Skeletal muscle cell (primary cell): ENCODE results near the gene PIP5KL1.

Experiments
- DNase-seq: peaks from one replicate; pipeline ENCODE4 v3.0.0-alpha.2; 2010; ENCODE audit warnings: low read depth
- H3K4me3 ChIP-seq: 2 replicates; pipeline ENCODE4 v1.5.1; 2011; ENCODE audit warnings: low read depth, mild to moderate bottlenecking, control low read depth, low read length, moderate library complexity

PIP5KL1 gene

GRCh38 chr9:127937388-127938297 is 7.1 kb upstream of the PIP5KL1 start, which contains the start of gene DPM2:
Gene DPM2, minus strand, starts transcription at chr9:127937854. Its CDS starts 34 bp downstream, at chr9:127937820.
- peak within 1 kb of the TSS; percentile 86 for H3K4me3 ChIP-seq
- no peak for DNase-seq

GRCh38 chr9:127937056-127937387 is 6.4 kb upstream of the PIP5KL1 start:
- no peak for DNase-seq
- H3K4me3 ChIP-seq: peak overlapping the region; percentile 86

DNA sequence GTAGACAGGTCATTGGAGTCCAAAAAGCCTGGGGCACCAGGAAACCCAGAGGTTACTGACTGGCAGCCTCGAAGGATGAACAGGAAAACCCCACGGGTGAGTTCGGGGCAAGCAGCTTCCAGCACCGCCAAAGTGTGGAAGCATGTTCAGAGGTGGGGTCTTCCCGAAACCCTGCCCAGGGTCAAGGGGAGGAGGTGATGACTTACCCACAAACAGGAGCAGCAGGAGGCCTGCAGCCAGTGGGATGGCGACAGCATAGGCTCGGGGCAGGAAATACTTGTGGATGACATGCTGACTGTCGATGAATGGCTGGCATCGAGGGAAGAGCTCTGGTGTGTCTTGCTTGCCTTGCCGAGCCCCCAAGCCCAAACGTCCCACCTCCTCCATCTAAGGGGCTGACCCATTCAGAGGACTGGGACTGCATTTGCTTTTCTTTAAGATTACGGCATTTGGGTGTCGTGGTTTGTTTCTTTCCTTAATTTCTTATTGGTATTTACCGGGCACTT is 5.8 kb upstream of the PIP5KL1 start:
- peak overlapping the region; percentile 86 for H3K4me3 ChIP-seq
- DNase-seq: no peak

DNA sequence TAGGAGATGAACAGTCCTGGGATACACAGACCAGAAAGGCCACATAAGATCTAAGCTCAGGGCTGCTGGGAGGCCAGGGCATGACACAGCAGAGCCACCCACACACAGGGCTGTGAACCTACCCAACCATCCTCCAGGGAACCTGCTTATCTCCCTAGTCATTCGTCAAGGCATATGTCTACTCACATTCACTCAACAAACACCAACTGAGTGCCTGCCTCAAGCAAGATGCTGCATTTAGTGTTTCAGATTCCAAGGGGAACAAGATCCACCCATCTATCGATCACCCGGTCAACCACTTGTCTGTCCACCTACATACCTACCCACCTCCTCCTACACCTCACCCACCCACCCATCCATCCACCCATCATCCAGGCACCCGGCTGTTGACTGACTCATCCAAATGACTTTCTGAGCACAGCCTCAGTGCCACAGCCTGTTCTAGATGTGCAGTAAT is 5.2 kb upstream of the PIP5KL1 start:
- H3K4me3 ChIP-seq: no peak overlapping the region
- DNase-seq: no peak

DNA sequence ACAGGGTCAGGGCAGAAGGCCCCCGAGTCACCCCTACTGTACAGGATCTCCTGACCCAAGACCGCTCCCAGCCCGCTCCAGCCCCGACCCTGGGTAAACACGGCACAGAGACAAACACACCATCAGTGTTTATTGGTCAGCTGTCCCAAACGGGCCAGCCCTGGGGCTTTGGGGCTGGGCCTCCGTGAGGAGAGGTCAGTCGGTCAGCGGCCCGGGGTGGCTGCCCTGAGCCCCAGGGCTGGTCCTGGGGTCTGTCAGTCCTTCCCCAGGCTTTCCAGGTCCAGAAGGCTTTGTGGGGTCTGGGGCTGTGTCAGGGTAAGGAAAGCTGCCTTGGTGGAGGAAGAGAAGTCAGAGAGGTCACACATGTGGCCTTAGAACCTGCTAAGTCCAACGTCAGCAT is 4.4 kb upstream of the PIP5KL1 start:
- no peak overlapping the region for H3K4me3 ChIP-seq
- no peak for DNase-seq

- no peak for DNase-seq
- H3K4me3 ChIP-seq: no peak overlapping the region
Observed at GRCh38 chr9:127934248-127934647, 3.7 kb upstream of the PIP5KL1 start.

- peak overlapping the region; percentile 56 for H3K4me3 ChIP-seq
- peak; percentile 74 for DNase-seq
Observed at GRCh38 chr9:127931092-127931881, 710 bp upstream of the PIP5KL1 start.

- no peak overlapping the region for H3K4me3 ChIP-seq
- no peak for DNase-seq
Observed at GRCh38 chr9:127929625-127929979, 975 bp downstream of the PIP5KL1 start.

- H3K4me3 ChIP-seq: no peak overlapping the region
- no peak for DNase-seq
Observed at GRCh38 chr9:127928676-127929624, 1.6 kb downstream of the PIP5KL1 start.

DNA sequence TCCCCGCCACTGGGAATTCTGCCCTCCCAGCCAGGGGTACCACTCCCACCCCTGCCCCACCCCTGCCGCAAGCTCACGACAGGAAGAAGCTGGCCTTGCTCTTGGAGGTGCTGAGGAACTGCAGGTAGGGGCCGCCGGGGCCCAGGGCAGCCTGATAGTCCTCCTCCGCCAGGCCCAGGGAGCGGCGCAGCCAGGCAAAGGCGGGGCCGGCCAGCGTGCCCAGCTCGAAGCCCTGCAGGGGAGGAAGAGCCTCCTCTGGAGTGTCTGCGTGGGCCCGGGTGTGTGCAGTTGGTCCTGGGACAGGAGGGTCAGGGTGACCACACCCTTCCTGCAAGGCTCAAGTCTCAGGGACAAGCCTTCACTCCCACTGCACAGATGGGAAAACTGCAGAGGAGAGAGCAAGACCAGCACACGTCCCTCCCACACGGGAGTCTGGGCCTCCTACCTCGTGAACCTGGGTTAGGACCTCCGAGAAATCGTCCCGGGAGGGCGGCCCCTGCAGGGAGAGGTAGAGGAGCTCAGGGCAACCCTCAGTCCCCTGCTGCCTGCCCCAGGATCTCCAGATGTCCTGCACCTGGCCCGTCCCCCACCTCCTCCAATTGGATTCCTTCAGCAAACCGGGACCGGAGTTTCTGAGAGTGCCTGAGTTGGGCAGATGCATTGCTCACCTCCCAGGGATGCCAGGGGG is 2.4 kb downstream of the PIP5KL1 start:
- no peak for DNase-seq
- no peak overlapping the region for H3K4me3 ChIP-seq

DNA sequence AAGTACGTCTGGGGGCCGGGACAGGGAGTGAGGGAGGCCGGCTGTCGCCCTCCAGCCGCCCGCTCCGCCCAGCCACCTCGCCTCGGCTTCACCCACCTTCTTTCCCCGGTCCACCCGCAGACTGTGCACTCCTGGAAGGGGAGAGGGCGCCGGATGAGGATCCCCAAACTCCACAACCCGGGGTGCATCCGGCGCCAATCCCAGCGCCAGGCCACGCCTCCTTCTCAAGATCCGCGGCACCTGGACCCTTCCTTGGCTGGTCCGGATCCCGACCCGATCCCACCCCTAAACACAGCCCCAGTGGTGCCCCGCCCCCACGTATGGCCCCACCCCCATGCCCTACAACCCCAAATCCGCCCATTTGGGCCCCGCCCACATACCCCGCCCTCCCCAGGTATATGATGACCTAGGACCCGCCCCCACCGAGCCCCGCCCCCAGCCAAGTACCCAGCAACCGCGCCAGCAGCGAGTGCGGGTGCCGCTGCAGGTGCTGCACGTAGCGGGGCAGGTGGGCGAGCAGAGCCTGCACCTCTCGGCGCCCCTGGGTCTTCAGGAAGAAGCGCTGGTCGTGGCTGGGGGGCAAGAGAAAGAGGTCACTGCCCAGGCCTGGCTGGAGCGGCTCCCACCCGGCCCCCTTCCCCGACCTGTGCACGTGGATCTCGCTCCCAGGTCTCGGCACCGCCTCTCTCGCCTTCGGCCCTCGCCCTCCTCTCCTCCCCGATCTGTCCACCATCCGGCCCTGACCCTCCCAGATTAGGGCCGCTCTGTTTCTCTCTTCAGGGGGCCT is 3.2 kb downstream of the PIP5KL1 start:
- no peak for DNase-seq
- peak overlapping the region; percentile 30 for H3K4me3 ChIP-seq

DNA sequence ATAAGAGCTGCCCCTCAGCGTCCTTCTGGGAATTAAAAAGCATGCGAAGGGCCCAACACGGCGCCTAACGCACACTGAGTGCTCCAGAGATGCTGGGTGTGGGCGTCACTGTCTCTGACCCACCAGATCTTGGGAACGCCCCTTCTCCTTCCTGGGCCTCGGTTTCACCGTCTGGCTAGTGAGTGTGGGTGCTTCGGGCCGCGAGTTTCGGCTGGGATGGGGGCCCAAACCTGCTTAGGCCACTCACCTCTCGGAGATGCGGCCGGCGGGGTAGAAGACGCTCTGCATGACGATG is 3.7 kb downstream of the PIP5KL1 start:
- H3K4me3 ChIP-seq: peak overlapping the region; percentile 30
- DNase-seq: no peak

DNA sequence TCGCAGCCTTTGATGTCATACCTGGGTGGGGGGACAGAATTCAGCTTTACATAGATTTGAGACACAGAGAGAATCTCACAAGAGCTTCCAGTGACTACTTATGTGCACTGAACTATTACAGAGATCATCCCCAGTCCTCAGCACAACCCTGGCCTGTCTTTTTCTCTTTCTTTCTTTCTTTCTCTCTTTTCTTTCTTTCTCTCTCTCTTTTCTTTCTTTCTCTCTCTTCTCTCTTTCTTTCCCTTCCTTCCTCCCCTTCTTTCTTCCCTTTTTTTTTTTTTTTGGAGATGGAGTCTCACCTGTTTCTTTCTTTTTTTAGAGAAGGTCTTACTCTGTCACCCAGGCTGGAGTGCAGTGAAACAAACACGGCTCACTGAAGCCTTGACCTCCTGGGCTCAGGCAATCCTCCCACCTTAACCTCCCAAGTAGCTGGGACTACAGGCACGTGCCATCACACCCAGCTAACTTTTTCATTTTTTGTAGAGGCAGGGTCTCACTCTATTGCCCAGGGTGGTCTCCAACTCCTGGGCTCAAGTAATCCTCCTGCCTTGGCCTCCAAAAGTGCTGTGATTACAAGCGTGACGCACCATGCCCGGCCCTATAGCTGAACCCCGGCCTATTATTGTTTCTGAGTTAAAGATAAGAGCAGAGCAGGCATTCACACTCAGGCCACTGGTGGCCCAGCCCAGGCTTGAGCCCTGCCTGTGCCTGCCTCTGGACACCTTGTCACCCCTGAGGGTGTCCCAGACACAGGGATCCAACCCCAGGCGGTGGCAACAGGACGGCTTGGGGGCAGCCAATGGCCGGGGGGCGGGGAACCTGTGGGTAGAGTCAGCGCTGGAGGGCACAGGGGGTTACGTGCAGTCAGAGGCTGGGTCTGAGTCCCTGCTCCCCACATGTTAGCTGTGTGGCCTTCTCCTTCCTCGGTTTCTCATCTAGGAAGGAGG is 4.3 kb downstream of the PIP5KL1 start:
- peak overlapping the region; percentile 30 for H3K4me3 ChIP-seq
- DNase-seq: no peak

DNA sequence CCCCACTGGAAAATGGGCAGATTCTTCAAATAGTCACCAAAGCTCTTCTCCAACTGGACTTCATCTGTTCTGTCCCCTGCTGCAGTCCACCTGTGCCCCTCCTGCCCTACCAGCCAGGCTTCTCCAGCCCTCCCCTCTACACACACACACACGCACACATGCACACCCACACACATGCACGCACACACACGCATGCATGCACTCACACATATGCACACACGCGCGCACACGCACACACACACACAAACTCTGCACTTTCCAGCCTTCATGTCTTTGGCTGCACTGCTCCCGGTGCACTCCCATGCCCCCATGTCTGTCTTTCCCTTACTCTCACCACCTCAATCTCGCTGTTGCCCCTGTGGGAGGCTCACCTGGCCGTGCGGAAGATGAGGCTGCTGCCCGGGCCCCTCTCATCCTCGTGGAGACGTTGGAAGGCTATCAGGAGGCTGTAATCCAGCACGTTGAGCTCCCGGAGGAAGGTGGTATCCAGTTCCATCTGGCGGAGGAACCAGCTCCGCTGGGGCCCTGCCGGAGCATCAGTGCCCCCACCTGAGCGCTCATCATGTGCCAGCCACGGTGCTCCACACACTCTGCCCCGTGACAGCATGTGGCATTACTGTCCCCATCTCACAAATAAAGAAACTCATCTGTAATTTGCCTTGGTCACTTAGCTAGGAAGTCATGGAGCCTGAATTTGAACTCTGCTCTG is 5.7 kb downstream of the PIP5KL1 start:
- DNase-seq: no peak
- H3K4me3 ChIP-seq: no peak overlapping the region

GRCh38 chr9:127923771-127924170 is 6.8 kb downstream of the PIP5KL1 start:
- peak; percentile 99 for DNase-seq
- no peak overlapping the region for H3K4me3 ChIP-seq

GRCh38 chr9:127923046-127923445 is 7.5 kb downstream of the PIP5KL1 start:
- no peak for DNase-seq
- H3K4me3 ChIP-seq: no peak overlapping the region
